Measurements from ENCODE around the gene AUNIP. TPM values are rescaled to one million over a fixed set of nuclear protein-coding genes. Genes with fewer than 3 reads are reported as not detected.

The AUNIP gene
- total and polyA plus RNA-seq, 3 experiments from 2014 or later: 7.3 to 7.4 TPM; not detected in 1

DNA sequence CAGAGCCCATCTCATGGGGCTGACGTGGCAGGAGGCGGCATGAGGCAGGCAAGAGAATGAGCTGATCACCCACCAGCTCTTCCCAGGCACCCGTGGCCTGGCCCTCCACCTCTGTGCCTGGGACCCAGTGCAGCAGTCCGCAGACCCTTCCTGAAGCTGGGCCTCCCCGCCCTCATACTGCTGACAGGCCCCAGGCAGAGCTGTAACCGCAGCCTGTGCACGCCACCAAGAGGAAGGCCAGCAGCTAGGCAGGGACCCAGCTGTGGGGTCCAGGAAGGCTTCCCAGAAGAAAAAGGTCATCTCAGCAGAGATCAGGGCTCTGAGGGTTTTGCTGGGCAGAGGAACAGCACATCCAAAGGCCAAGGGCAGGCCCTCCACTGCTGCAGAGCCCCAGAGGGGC, 49.3 kb downstream of the AUNIP start:
- H3K4me3 Mint-ChIP-seq: no peak overlapping the region
- no peaks in the 10 kb centered on the region for H3K9me3 ChIP-seq (ENCODE audit: low read length)
- POLR2A ChIA-PET: no interaction called here
- CTCF ChIA-PET: interaction anchor here (0.8 to 4.2 kb wide), 17 partner anchors 8 to 457 kb away, joined by 3 to 24 read pairs (median 10); partner anchors contain the start of gene MTFR1L
- H3K36me3 ChIP-seq (ENCODE audit: insufficient read depth, low read length): no peaks in the 10 kb centered on the region
- no peaks in the 10 kb centered on the region for H3K27me3 Mint-ChIP-seq
- H3K27ac ChIP-seq (ENCODE audit: low read depth, low read length): no peak overlapping the region
- no peak overlapping the region for H3K4me3 ChIP-seq (ENCODE audit: low read length)
- H3K4me1 Mint-ChIP-seq: peaks cover under 1 to 5% (median 3%) of the 10 kb centered on the region in 3 donors
- H3K36me3 Mint-ChIP-seq: peaks cover 2 to 41% (median 5%) of the 10 kb centered on the region in 3 donors
- DNase-seq: peak in 1 of 5 donors; percentile 38
- peaks cover 8% of the 10 kb centered on the region for H3K4me1 ChIP-seq (ENCODE audit: insufficient read depth, low read length)
- H3K27me3 ChIP-seq (ENCODE audit: insufficient read depth, low read length, poor library complexity, severe bottlenecking): no peaks in the 10 kb centered on the region
- H3K27ac Mint-ChIP-seq: no peak overlapping the region
- H3K9me3 Mint-ChIP-seq: no peaks in the 10 kb centered on the region

DNA sequence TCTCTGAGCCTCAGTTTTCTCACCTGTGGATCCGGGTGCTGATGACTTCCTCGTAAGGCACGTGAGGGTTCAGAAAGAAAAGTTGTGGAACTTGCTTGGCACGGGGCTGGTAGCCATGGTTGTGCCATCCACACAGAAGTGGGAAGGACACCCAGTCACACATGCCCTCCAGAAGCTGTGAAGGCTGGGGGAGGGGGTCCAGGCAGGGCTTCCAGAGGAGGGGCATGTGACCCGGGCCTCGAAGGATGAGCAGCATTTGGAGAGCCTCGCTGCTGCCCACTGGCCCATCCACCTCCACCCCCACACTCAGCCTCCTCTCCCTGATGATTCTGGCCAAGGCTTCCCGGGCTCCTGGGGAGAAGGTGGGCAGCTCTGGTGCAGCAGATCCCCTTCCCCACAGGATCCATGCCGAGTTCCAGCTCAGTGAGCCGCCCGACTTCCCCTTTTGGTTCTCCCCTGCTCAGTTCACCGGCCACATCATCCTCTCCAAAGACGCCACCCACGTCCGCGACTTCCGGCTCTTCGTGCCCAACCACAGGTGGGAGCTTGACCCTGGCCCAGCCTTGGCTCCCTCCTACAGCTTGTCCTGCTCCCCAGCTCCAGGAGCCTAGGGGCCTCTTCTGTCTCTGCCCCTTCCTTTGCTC, 49.9 kb downstream of the AUNIP start:
- H3K36me3 Mint-ChIP-seq: peaks cover 2 to 38% (median 5%) of the 10 kb centered on the region in 3 donors
- H3K9me3 Mint-ChIP-seq: no peaks in the 10 kb centered on the region
- Histone ChIP-seq H3K9me3 (ENCODE audit: low read length) (no peaks in the 10 kb centered on the region), H3K4me1 (ENCODE audit: insufficient read depth, low read length) (peaks cover 8% of the 10 kb centered on the region), H3K27me3 (ENCODE audit: insufficient read depth, low read length, poor library complexity, severe bottlenecking) (no peaks in the 10 kb centered on the region), H3K36me3 (ENCODE audit: insufficient read depth, low read length) (no peaks in the 10 kb centered on the region), H3K4me3 (ENCODE audit: low read length) (no peak overlapping the region), H3K27ac (ENCODE audit: low read depth, low read length) (no peak overlapping the region)
- peak in 1 of 5 donors; percentile 32 for DNase-seq
- no peaks in the 10 kb centered on the region for H3K27me3 Mint-ChIP-seq
- H3K4me3 Mint-ChIP-seq: no peak overlapping the region
- peaks cover 3 to 5% (median 4%) of the 10 kb centered on the region in 3 donors for H3K4me1 Mint-ChIP-seq
- ChIA-PET POLR2A (no interaction called here), CTCF (interaction anchor here (0.8 to 4.2 kb wide), 15 partner anchors 8 to 306 kb away, joined by 3 to 24 read pairs (median 10); partner anchors contain the start of genes LDLRAP1 and MTFR1L)
- H3K27ac Mint-ChIP-seq: peak overlapping the region in 1 of 8 donors; percentile 55

DNA sequence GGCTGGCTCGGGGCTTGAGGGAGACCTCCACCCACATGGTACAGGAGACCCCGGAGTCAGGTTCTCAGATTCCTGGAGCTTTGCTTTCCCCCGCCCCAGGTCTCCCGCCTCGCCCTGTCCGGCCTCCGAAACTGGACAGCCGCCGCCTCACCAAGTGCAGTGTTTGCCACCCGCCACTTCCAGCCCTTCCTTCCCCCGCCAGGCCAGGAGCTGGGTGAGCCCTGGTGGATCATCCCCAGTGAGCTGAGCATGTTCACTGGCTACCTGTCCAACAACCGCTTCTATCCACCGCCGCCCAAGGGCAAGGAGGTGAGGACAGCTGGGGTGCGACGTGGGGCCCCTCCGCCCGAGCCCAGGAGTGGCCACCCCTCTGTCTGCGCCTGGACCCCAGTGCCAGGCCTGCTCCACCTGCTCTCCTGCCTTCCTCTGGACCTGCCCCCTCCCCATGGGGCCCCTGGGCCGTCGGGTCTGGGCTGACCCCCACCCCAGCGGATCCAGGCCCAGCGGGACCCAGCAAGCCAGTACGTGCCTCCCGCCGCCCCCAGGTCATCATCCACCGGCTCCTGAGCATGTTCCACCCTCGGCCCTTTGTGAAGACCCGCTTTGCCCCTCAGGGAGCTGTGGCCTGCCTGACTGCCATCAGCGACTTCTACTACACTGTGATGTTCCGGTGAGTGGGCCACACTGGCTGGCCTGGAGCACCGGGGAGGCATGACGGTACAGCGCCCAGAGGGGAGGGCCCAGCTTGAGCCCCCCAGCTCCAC, 50.6 kb downstream of the AUNIP start:
- Histone ChIP-seq H3K9me3 (ENCODE audit: low read length) (no peaks in the 10 kb centered on the region), H3K27me3 (ENCODE audit: insufficient read depth, low read length, poor library complexity, severe bottlenecking) (no peaks in the 10 kb centered on the region), H3K27ac (ENCODE audit: low read depth, low read length) (no peak overlapping the region), H3K4me1 (ENCODE audit: insufficient read depth, low read length) (peaks cover 8% of the 10 kb centered on the region), H3K4me3 (ENCODE audit: low read length) (no peak overlapping the region), H3K36me3 (ENCODE audit: insufficient read depth, low read length) (no peaks in the 10 kb centered on the region)
- ChIA-PET POLR2A (no interaction called here), CTCF (interaction anchor here (1.4 to 4.2 kb wide), 10 partner anchors 7 to 305 kb away, joined by 4 to 24 read pairs (median 12); partner anchors contain the start of genes LDLRAP1 and MTFR1L)
- H3K4me1 Mint-ChIP-seq: peaks cover 3 to 5% (median 4%) of the 10 kb centered on the region in 3 donors
- no peak overlapping the region for H3K4me3 Mint-ChIP-seq
- H3K36me3 Mint-ChIP-seq: peaks cover 2 to 38% (median 5%) of the 10 kb centered on the region in 3 donors
- H3K27ac Mint-ChIP-seq: no peak overlapping the region
- DNase-seq: peak in 1 of 5 donors; percentile 33
- H3K27me3 Mint-ChIP-seq: no peaks in the 10 kb centered on the region
- no peaks in the 10 kb centered on the region for H3K9me3 Mint-ChIP-seq

DNA sequence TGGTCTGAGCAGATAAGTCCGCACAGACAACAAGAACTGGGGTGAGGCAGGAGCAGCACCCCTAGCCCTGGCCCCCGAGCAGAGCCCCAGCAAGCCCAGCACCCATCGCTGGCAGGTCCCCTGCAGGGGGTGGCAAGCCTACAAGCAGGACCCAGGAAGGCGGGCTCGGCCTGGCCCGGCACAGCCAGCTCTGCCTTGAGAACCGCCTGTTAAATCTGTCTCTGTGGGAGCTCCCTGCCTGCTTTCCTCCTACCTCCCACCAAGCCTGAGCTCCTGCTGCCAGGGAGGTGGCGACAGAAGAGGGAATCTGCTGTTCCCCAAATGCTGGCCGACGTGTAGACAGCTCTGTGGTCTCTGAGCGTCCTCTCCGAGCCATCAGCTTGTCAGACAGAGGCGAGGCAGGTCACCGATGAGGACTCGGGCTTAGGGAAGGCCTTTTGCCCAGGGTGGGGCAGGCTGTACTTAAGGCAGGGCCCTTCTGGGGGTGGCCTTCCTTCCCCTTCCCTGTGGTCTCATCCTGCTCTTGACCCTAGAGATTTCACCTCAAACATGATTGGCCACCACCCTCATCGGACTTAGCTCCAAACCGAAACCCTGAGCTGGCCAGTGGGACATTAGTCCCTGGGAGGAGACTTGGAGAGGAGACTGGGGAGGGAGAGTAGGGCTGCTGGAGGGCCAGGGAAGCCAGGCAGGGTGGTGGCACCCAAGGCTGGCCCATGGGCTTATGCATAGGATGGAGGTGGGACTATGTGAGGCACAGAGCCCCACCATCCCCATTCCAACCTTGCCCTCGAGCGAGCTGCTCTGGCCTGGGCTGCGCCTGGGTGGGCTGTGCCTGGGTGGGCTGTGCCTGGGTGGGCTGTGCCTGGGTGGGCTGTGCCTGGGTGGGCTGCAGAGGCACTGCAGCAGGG, 51.5 kb downstream of the AUNIP start:
- peaks cover 8 to 11% (median 10%) of the 10 kb centered on the region in 3 donors for H3K4me1 Mint-ChIP-seq
- H3K4me3 Mint-ChIP-seq: no peak overlapping the region

DNA sequence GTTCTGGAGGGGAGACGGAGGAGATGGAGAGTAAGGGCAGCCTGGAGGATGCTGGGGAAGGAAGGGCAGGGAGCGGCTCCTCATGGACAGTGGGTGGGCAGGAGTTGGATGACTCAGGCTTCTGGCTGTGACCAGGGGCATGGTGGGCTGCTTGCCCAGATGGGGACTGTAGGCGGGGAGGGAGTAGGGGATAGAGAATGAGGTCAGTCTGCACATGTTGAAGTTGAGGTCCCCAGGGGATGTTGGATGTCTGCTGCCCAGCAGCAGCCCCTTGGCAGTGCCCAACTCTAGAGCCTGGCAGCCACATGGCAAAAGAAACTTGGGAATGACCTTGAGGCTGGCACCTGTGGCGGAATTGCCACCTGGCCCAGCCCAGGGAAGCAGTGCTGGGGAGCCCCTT, 52.8 kb downstream of the AUNIP start:
- H3K36me3 ChIP-seq (ENCODE audit: insufficient read depth, low read length): no peaks in the 10 kb centered on the region
- no peak overlapping the region for H3K4me3 ChIP-seq (ENCODE audit: low read length)
- Mint-ChIP-seq H3K36me3 (peaks cover 0 to 37% (median 5%) of the 10 kb centered on the region in 3 donors), H3K4me3 (no peak overlapping the region), H3K27ac (peak overlapping the region in 1 of 8 donors; percentile 50), H3K4me1 (peaks cover 13 to 20% (median 18%) of the 10 kb centered on the region in 3 donors), H3K27me3 (no peaks in the 10 kb centered on the region), H3K9me3 (no peaks in the 10 kb centered on the region)
- ChIA-PET POLR2A (no interaction called here), CTCF (interaction anchor here (1.5 kb wide), 2 partner anchors 11 to 198 kb away, joined by 4 read pairs; no protein-coding TSS in a partner anchor)
- H3K9me3 ChIP-seq (ENCODE audit: low read length): no peaks in the 10 kb centered on the region
- peaks cover 28% of the 10 kb centered on the region for H3K4me1 ChIP-seq (ENCODE audit: insufficient read depth, low read length)
- peak in 1 of 5 donors; percentile 36 for DNase-seq
- H3K27me3 ChIP-seq (ENCODE audit: insufficient read depth, low read length, poor library complexity, severe bottlenecking): no peaks in the 10 kb centered on the region
- no peak overlapping the region for H3K27ac ChIP-seq (ENCODE audit: low read depth, low read length)

More for the DNA sequence above, 51.5 kb downstream of the AUNIP start:
- Histone ChIP-seq H3K4me1 (ENCODE audit: insufficient read depth, low read length) (peaks cover 15% of the 10 kb centered on the region), H3K27me3 (ENCODE audit: insufficient read depth, low read length, poor library complexity, severe bottlenecking) (no peaks in the 10 kb centered on the region), H3K9me3 (ENCODE audit: low read length) (no peaks in the 10 kb centered on the region), H3K27ac (ENCODE audit: low read depth, low read length) (no peak overlapping the region), H3K4me3 (ENCODE audit: low read length) (no peak overlapping the region), H3K36me3 (ENCODE audit: insufficient read depth, low read length) (no peaks in the 10 kb centered on the region)
- H3K27me3 Mint-ChIP-seq: no peaks in the 10 kb centered on the region
- ChIA-PET POLR2A (no interaction called here), CTCF (interaction anchor here (1.5 to 3.9 kb wide), 5 partner anchors 10 to 304 kb away, joined by 4 to 20 read pairs (median 10); no protein-coding TSS in a partner anchor)
- no peak overlapping the region for H3K27ac Mint-ChIP-seq
- peaks cover 2 to 37% (median 5%) of the 10 kb centered on the region in 3 donors for H3K36me3 Mint-ChIP-seq
- no peaks in the 10 kb centered on the region for H3K9me3 Mint-ChIP-seq
- peak in 1 of 5 donors; percentile 25 for DNase-seq

DNA sequence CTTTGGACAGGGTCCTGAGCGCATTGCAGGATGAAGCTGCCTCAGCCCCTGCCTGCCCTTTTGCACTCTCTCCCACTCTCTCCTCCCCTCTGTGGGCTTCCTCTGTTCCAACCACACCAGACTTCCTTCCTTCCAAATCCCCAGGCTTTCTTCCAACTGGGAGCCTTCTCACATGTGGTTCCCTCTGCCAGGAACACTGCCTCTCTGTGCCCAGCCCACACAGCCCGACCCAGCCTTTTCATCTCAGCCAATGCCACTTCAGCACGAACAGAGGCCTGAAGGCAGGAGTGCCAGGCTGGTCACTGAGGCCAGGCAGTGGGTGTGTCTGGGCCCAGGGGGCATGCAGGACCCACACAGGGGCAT, 53.4 kb downstream of the AUNIP start:
- no peak overlapping the region for H3K27ac ChIP-seq (ENCODE audit: low read depth, low read length)
- H3K36me3 ChIP-seq (ENCODE audit: insufficient read depth, low read length): no peaks in the 10 kb centered on the region
- POLR2A ChIA-PET: no interaction called here
- no peaks in the 10 kb centered on the region for H3K27me3 ChIP-seq (ENCODE audit: insufficient read depth, low read length, poor library complexity, severe bottlenecking)
- DNase-seq: peak in 1 of 5 donors; percentile 22
- Mint-ChIP-seq H3K4me3 (no peak overlapping the region), H3K27me3 (no peaks in the 10 kb centered on the region), H3K4me1 (peaks cover 13 to 21% (median 20%) of the 10 kb centered on the region in 3 donors), H3K9me3 (no peaks in the 10 kb centered on the region), H3K27ac (peak overlapping the region in 1 of 8 donors; percentile 21), H3K36me3 (peaks cover 0 to 37% (median 5%) of the 10 kb centered on the region in 3 donors)
- no peaks in the 10 kb centered on the region for H3K9me3 ChIP-seq (ENCODE audit: low read length)
- CTCF ChIA-PET: interaction anchor here (1.0 kb wide), 1 partner anchor 192 kb away, joined by 3 read pairs; the partner anchor contains the start of gene PAFAH2
- no peak overlapping the region for H3K4me3 ChIP-seq (ENCODE audit: low read length)
- H3K4me1 ChIP-seq (ENCODE audit: insufficient read depth, low read length): peaks cover 29% of the 10 kb centered on the region

DNA sequence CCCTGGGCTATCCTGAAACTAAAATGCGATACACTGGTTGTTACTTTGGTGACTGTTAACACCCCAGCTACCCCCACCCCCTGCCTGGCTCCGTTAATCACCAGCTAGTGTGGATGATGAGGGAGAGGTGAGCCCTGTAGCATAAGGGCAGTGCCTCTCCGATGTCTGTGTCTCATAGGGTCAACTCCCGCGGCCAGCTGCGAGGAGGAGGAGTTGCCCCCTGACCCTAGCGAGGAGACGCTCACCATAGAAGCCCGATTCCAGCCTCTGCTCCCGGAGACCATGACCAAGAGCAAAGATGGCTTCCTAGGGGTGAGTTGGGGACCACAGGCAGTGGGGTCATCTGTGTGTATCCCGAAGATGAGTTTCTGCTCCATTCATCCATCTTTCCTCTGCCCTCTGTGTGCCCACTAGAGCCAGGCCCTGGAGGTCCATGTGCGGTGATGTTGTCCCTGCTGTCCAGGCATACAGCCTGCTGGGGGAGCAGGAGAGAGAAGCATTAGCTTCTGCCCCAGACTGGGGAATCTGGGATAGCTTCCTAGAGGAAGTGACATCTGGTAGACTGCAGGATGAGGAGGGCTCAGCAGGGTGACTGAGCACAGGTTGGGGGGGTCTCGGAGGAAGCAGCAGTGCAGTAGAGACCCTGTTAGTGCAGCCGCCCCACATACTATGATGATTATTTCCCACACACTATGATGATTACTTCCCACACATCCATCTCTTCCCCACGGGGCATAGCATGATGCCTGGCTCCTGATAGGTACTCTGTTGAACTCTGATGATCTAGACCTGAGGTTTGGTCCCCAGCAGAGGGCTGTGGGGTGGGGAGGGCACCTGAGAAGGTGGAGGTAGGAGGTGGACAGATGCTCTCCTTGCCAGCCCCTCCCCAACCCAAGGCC, 54.0 kb downstream of the AUNIP start:
- CTCF ChIA-PET: interaction anchor here (0.5 to 1.0 kb wide), 4 partner anchors 9 to 402 kb away, joined by 3 read pairs; partner anchors contain the start of gene PAFAH2
- POLR2A ChIA-PET: no interaction called here
- Histone ChIP-seq H3K27me3 (ENCODE audit: insufficient read depth, low read length, poor library complexity, severe bottlenecking) (no peaks in the 10 kb centered on the region), H3K36me3 (ENCODE audit: insufficient read depth, low read length) (no peaks in the 10 kb centered on the region), H3K9me3 (ENCODE audit: low read length) (no peaks in the 10 kb centered on the region), H3K4me1 (ENCODE audit: insufficient read depth, low read length) (peaks cover 29% of the 10 kb centered on the region), H3K27ac (ENCODE audit: low read depth, low read length) (no peak overlapping the region), H3K4me3 (ENCODE audit: low read length) (no peak overlapping the region)
- H3K27ac Mint-ChIP-seq: no peak overlapping the region
- peaks cover 17 to 26% (median 23%) of the 10 kb centered on the region in 3 donors for H3K4me1 Mint-ChIP-seq
- H3K9me3 Mint-ChIP-seq: no peaks in the 10 kb centered on the region
- peak in 1 of 5 donors; percentile 8 for DNase-seq
- no peak overlapping the region for H3K4me3 Mint-ChIP-seq
- H3K36me3 Mint-ChIP-seq: peaks cover 0 to 36% (median 5%) of the 10 kb centered on the region in 3 donors
- no peaks in the 10 kb centered on the region for H3K27me3 Mint-ChIP-seq

All from CD8-positive, alpha-beta memory T cell (primary cell).